ENCODE results near the gene ADSL. TPM values are rescaled to one million over a fixed set of nuclear protein-coding genes. Genes with fewer than 3 reads are reported as not detected.
A peak's percentile ranks its signal among the peaks of the same experiment; 100 is the strongest.

ADSL gene
- total and polyA plus RNA-seq, 2 of the 8 experiments (the other 6 are each of a cell fraction or from before 2014, with no cell fraction given) = 197 to 218 TPM

DNA sequence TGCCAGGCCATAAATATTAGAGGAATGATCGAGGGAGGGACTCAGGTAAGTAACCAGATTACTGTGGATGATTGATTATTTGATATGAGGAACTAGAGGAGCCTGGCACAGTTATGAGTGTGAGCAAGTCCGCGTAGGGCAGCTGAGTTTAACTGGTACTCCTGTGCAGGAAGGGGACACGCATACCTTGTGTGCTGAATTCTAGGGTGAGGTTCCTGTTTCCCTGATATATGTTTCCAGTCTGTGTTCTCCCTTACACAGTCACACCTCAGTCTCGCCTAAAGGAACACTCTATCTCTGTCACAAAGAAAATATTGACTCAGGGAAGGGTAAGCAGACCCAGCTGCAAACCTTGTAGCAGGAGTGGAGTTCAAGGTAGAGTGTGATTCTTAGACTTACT lies 41.4 kb downstream of the ADSL start:
- H3K9ac ChIP-seq (replicated peaks in 1 of 4; ENCODE audit: extremely low read depth in 1 of 4, low read depth in 3 of 4, low read length in 3 of 4) = no peak overlapping the region
- no peaks in the 10 kb centered on the region for H3K9me3 ChIP-seq (ENCODE audit: insufficient read depth in 2 of 2, low read depth in 1 of 2, low read length in 1 of 2)
- no peak overlapping the region for H2BK5ac ChIP-seq (ENCODE audit: low read depth, low read length)
- H2BK15ac ChIP-seq (ENCODE audit: low read length) = no peak overlapping the region
- H3K36me3 ChIP-seq (ENCODE audit: control insufficient read depth in 2 of 4, insufficient read depth in 4 of 4, low read length in 3 of 4) = no peaks in the 10 kb centered on the region
- no peak overlapping the region for H2BK20ac ChIP-seq (ENCODE audit: low read length)
- no peak overlapping the region for H3K56ac ChIP-seq (replicated peaks; ENCODE audit: insufficient read length, low read depth, low read length)
- H3K14ac ChIP-seq (ENCODE audit: insufficient read length) = no peak overlapping the region
- FAIRE-seq (peak; percentile 32), DNase-seq (ENCODE audit: low read depth in 1 of 2, low spot score in 2 of 2) (no peak)
- no peaks in the 10 kb centered on the region for H3K27me3 ChIP-seq (replicated peaks in 1 of 4; ENCODE audit: control insufficient read depth in 3 of 4, extremely low read depth in 1 of 4, insufficient read depth in 3 of 4, low read length in 3 of 4)
- no peak overlapping the region for H2BK12ac ChIP-seq (ENCODE audit: low read depth, low read length)
- no peaks in the 10 kb centered on the region for H3K79me2 ChIP-seq (ENCODE audit: control insufficient read depth in 1 of 2, insufficient read depth in 2 of 2, low read length in 2 of 2)
- no peak overlapping the region for H2BK120ac ChIP-seq (replicated peaks; ENCODE audit: low read depth, low read length)
- H3K23ac ChIP-seq (ENCODE audit: insufficient read length) = no peak overlapping the region
- H4K8ac ChIP-seq (ENCODE audit: extremely low read depth, insufficient read depth, low read length) = no peak overlapping the region
- no peak overlapping the region for H2AFZ ChIP-seq (ENCODE audit: low read length)
- H3K4me1 ChIP-seq (replicated peaks in 1 of 4; ENCODE audit: control insufficient read depth in 3 of 4, insufficient read depth in 4 of 4, low read length in 3 of 4) = no peaks in the 10 kb centered on the region
- H3K79me1 ChIP-seq (ENCODE audit: low read depth, low read length) = peaks cover 5% of the 10 kb centered on the region; the same call in 1 of the 2 replicates
- no peak overlapping the region for H4K5ac ChIP-seq (ENCODE audit: insufficient read length, low read depth, low read length)
- no peak overlapping the region for H2AK5ac ChIP-seq (ENCODE audit: low read depth, low read length)
- WGBS, 2 experiments (ENCODE audit: extremely low coverage in 1 of 2, insufficient coverage in 1 of 2, insufficient read length in 1 of 2, insufficient replicate concordance in 2 of 2, low coverage in 1 of 2, low lambda C conversion rate in 2 of 2, missing lambda C conversion rate in 1 of 2) = 90% methylated on average over 5 of the region's 5 CpGs; no CpG with 5 or more reads in 1 of the 2 experiments
- no peak overlapping the region for H3K4ac ChIP-seq (replicated peaks; ENCODE audit: insufficient read length, low read depth, low read length)
- H4K91ac ChIP-seq (replicated peaks; ENCODE audit: insufficient read length, low read length) = no peak overlapping the region
- no peak overlapping the region for H3K18ac ChIP-seq (ENCODE audit: extremely low read depth, low read length)
- ChIA-PET CTCF (ENCODE audit: partially characterized antibody) (interaction anchor here (0.7 kb wide), 1 partner anchor 11 kb away, joined by 3 read pairs; no protein-coding TSS in a partner anchor), POLR2A (ENCODE audit: partially characterized antibody) (no interaction called here)
- H4K20me1 ChIP-seq (replicated peaks in 1 of 2; ENCODE audit: control insufficient read depth in 1 of 2, insufficient read depth in 2 of 2, low read length in 2 of 2) = peaks cover 2 to 5% of the 10 kb centered on the region in 2 experiments
- no peak overlapping the region for H3K27ac ChIP-seq (ENCODE audit: low read depth, low read length)
- H3K4me3 ChIP-seq (ENCODE audit: extremely low read depth in 1 of 4, insufficient read depth in 2 of 4, low read depth in 3 of 4, low read length in 4 of 4) = no peak overlapping the region
- no peaks in the 10 kb centered on the region; the same call in 1 of the 2 replicates for H3K23me2 ChIP-seq (ENCODE audit: low read depth, low read length)
- H3K4me2 ChIP-seq (ENCODE audit: insufficient read depth in 1 of 2, low read depth in 2 of 2, low read length in 2 of 2) = no peak overlapping the region
- TF ChIP-seq TAF7 (optimal IDR thresholded peaks at IDR 0.05; ENCODE audit: borderline replicate concordance, low read depth, low read length) (no peak), RBBP5 (IDR thresholded peaks at IDR 0.05; ENCODE audit: borderline replicate concordance, low read depth, low read length) (no peak), RNF2 (IDR thresholded peaks at IDR 0.05; ENCODE audit: borderline replicate concordance, low read depth, low read length, missing control alignments, poor library complexity, severe bottlenecking) (no peak), TAF1 (IDR thresholded peaks at IDR 0.05; ENCODE audit: low read depth, low read length) (no peak), ZNF274 (IDR thresholded peaks at IDR 0.05; ENCODE audit: borderline replicate concordance, extremely low read depth, low read length) (no peak), SIRT6 (IDR thresholded peaks at IDR 0.05; ENCODE audit: low read length) (no peak), POU5F1 (IDR thresholded peaks at IDR 0.05; ENCODE audit: low read depth, low read length) (no peak), SRF (IDR thresholded peaks at IDR 0.05; ENCODE audit: low read depth, low read length) (no peak), SP2 (IDR thresholded peaks at IDR 0.05; ENCODE audit: low read length) (no peak), SIX5 (IDR thresholded peaks at IDR 0.05; ENCODE audit: low read depth, low read length) (no peak), MAFK (IDR thresholded peaks at IDR 0.05; ENCODE audit: low read depth, low read length) (no peak), BRCA1 (IDR thresholded peaks at IDR 0.05; ENCODE audit: low read depth, low read length) (no peak), CTBP2 (IDR thresholded peaks at IDR 0.05; ENCODE audit: borderline replicate concordance, insufficient read depth, insufficient read length, low read length) (no peak), TCF12 (IDR thresholded peaks at IDR 0.05; ENCODE audit: low read depth, low read length) (no peak)
- TF ChIP-seq, protein P1, sequence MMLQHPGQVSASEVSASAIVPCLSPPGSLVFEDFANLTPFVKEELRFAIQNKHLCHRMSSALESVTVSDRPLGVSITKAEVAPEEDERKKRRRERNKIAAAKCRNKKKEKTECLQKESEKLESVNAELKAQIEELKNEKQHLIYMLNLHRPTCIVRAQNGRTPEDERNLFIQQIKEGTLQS (IDR thresholded peaks at IDR 0.05; ENCODE audit: insufficient read depth, low read depth, low read length) = no peak

Data from H1 (cell line).